Hypothalamus (tissue), 51 donors: ENCODE data around the gene LRRFIP1.

Experiments used
- DNase-seq, 51 donors: peaks; one replicate each; lab custom pipeline; 2025; lab: John Stamatoyannopoulos, UW

The LRRFIP1 gene, protein sequence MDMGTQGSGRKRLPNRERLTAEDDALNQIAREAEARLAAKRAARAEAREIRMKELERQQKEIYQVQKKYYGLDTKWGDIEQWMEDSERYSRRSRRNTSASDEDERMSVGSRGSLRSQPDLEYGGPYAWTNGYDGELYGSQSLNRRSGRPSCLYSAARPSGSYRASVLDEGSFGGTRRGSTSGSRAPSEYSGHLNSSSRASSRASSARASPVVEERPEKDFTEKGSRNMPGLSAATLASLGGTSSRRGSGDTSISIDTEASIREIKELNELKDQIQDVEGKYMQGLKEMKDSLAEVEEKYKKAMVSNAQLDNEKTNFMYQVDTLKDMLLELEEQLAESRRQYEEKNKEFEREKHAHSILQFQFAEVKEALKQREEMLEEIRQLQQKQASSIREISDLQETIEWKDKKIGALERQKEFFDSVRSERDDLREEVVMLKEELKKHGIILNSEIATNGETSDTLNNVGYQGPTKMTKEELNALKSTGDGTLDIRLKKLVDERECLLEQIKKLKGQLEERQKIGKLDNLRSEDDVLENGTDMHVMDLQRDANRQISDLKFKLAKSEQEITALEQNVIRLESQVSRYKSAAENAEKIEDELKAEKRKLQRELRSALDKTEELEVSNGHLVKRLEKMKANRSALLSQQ

GRCh38 chr2:237627441-237628246 lies at the start of gene LRRFIP1:
LRRFIP1 (plus strand) TSS chr2:237627587; CDS start chr2:237627645, 58 bp downstream.
- DNase-seq: peak in 19 of 51 donors; percentile 6 to 60 (median 23)

DNA sequence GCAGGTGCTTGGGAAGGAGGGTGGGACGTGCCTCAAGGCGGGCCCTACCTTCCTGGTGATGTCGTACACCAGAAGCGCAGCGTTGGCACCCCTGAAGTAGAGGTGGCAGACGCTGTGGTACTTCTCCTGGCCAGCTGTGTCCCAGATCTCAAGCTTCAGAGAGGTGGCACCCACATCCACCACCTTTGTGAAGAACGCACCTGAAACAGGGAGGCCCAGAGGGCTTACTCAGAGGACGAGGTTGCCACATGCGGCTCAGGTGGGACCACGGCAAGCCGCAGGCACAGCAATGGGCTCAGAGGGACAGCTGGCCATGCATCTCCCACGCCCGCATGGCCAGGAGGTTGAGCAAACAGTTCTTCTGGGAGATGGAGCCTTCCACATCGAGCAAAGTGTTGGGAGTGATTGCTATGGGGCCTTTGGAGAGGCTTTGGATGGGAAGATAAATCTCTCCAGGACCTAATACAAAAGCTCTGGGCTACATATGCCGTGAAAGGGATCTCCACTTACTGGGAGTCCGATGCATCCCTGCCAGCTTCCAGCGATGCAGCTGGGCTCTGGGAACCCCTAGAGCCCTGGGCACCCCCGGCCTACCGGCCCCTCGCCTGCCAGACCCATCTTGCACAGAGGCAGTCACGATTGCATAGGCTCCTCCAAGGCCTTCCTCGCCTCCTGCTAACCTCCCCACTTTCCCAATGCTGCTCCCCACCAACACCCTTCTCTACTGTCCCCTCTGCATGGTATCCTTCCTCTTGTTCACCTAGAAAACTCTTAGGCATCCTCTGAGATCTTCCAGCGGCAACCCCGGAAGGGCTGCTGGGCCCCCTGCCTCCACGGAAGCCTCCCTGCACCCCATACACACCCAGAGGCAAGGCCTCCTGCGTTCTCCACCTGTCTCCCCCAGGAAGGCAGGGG lies 49.2 kb upstream of the LRRFIP1 start:
- no peak for DNase-seq

DNA sequence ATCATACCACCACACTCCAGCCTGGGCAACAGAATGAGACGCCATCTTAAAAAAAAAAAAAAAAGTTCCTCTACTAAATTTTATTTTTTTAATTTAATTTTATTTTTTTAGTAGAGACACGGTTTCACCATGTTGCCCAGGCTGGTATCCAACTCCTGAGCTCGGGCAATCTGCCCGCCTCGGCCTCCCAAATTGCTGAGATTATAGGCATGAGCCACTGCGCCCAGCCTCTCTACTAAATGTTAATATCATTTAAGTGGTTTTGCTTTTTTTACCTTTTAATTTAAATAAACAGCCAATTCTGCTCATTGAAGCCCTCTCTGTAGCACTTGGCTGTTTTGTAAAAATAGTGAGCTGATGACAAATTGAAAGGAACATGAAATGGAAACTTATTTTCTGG lies 46.1 kb upstream of the LRRFIP1 start:
- no peak for DNase-seq

DNA sequence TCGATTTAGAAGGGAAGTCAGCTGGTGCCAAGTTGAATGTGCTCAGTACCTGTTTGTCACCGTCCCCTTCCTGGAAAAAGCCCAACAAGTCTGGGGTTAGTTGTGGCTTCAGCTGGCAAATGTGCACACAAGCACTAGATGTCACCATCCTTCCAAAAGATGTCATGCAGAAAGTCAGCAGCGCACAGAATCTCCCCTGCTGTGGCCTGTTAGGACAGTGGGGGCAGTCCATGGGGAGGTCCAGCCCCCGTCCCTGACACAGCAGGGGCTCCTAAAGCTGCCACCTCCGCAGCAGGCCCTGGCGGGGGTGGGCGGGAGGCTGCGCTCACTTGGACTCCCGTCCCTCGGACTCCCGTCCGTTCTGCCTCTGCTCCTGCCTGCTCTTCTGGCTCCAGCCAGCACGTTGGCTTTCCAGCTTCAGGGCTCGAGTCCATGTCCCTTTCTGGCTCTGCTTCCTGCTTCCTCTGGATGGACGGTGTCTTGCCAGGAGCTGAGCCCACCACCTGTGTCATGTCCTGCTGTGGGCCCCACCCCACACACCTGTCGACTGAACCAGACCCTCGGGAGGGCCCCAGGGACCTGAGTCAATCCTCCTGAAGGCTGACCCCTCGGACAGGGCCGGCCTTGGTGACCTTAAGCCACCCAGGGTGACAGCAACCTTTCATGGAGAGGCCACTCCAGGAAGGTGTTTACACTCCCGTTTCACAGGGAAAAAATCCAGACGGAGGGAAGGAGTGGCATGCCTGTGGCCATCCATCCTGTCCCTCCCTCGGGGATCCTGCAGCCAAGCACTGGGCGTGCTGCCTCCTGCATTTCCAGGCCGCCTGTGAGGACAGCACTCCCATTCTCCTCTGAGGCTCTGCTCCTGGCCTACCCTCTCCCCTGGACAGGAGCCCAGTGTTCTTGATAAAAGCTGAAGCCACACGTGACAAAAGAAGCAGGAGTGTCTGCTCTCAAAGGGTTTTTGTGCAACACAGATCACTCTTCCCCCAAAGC lies 45.3 kb upstream of the LRRFIP1 start:
- peak in 30 of 51 donors; percentile 7 to 58 (median 36) for DNase-seq

DNA sequence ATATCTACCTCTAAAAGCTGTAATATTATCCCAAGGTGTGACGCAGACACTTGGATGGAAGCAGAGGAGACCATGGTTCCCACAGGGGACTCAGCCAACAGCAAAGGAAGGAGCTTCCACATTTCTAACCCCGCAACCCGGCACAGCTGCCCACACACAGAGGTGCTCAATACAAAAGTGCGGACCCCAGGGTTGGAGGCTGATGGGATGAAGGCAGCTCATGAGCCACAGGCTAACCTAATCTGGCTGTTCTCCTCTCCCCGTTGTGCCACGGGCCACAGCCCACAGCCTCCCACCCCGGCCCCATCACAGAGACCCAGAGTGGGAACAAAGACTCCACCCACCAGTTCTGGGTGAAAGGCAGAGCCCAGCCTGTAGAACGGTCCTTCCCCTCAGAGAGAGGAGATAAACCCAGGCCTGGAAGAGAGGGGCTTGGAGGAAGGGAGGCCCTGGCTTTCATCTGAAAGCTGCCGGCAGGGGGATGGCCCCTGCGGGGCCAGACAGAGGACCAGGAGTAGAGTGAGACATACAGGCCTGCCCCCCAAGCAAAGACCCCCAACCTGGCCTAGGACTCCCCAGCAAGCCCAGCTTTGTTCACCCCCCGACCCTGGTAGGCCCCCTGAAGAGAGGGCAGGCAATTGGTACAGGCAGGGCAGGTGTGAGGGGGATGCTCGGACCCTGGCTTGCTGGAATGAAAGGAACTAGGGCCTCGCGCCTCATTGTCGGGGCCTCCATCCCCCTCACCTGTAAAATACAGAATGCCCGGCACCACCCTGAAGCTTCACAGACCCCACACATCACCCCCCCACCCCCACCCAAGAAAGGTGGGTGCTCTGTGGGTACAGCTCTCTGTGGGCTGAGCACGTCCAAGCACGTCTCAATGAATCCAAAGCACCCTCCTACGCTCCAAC lies 43.7 kb upstream of the LRRFIP1 start:
- no peak for DNase-seq

GRCh38 chr2:237585590-237586221 lies 41.7 kb upstream of the LRRFIP1 start:
- no peak for DNase-seq

DNA sequence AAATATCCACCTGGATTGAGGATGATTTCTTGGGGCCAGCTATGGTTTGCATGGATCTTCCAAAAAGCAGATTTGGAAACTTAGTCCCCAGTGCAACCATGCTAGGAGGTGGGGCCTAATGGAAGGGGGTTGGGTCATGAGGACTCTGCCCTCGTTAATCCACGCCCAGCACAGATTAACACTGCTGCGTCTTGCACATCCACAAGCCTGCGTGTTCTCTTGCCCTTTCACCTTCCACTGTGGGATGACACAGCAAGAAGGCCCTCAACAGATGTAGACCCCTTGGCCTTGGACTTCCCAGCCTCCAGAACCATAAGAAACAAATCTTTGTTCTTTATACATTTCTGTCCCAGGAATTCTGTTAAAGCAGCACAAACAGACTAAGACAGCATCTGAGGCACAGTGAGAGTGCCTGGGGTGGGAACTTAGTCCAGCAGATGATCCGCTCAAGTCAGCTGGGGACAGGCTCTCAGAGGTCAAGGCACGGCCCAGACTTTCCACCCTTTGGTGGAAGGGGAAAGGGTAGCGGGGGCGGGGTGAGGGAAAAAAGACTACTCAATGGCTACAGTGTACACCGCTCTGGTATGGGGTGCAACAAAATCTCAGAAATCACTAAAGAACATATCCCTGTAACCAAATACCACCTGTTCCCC lies 39.2 kb upstream of the LRRFIP1 start:
- no peak for DNase-seq

DNA sequence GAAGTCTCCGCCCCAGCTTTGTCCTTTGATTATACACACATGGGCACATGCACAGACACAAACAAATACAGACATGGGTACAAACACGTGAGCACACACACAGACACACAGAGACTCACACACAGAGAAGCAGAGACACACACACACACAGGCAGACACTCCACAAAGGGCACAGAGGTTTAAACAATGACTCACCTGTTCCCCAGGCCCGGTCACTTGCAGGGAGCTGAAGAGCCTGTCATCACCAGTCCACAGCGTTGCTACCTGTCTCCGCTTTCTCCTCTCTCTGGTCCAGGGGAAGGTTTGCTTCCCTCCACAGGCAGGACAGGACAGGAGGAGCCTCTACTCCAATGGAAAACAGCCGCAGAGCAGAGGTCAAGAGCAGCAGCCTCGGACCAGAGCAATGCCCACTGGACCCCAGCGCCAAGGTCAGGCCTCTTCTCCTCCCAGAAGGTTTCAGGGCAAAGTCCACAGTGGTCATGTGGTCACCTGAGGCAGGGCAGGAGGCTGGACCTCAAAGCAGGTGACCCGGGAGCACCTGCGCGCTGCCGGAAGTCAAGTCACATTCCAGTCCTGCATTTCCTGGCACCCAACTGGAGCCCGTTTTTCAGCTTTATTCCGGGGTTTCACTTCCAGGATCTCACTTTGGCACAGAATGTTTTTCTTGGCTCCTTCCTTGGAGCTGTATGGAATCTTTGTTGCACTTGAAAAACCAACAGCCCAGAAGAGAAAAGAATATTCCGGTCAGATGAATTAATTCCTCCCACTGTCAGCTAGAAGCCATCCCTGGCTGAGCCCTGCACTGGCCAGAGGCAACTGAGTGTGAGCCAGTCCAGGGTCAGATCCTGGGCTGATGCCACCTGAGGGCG lies 36.9 kb upstream of the LRRFIP1 start, which contains the start of gene RAB17:
TSS of gene RAB17 (minus strand) at position 463 of the 869 bp plus-strand sequence. CDS start 4,580 bp downstream, outside the sequence.
- no peak for DNase-seq

- DNase-seq: peak in 1 of 51 donors; percentile 7
Observed at GRCh38 chr2:237591141-237591881, 36.1 kb upstream of the LRRFIP1 start.

DNA sequence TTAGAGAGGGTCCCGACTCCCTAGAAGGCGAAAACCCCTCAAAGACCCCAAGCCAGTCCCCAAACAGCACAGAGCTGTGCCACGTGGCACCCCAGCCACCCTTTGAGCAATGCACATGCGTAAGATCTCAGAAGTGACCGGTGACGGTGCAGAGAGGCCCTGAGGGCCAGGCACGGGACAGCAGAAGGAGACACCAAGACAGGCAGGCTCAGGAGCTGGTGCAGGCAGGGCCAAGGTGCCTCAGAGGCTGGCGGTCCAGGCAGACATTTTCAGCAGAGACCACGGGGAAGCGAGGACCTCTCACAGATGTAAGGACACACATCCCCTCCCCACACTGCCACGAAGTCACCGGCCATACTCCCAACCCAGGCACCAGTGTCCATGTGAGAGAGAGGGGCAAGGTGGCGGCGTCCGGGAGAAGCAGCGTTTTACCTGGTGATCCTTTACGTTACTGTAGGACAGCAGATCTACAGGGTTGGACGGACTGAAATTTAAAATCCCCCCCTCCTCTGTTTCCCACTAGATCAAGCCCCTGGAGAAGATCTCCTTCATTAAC lies 34.9 kb upstream of the LRRFIP1 start:
- DNase-seq: no peak

- no peak for DNase-seq
Observed at GRCh38 chr2:237593036-237593435, 34.4 kb upstream of the LRRFIP1 start.

GRCh38 chr2:237593596-237594320 lies 33.6 kb upstream of the LRRFIP1 start:
- DNase-seq: no peak

GRCh38 chr2:237594514-237594871 lies 32.9 kb upstream of the LRRFIP1 start:
- no peak for DNase-seq
